ENCODE measurements around the gene NFAM1.

The NFAM1 gene

GRCh38 chr22:42459287-42460063 lies 27.3 kb upstream of the NFAM1 start:
- Histone ChIP-seq H3K9me3 (ENCODE audit: control insufficient read depth in 5 of 5, low read length in 5 of 5) (no peaks in the 10 kb centered on the region), H3K27ac (ENCODE audit: low read depth, low read length) (no peak overlapping the region), H3K4me1 (ENCODE audit: control insufficient read depth in 5 of 5, insufficient read depth in 5 of 5, low read length in 5 of 5) (no peaks in the 10 kb centered on the region), H3K36me3 (ENCODE audit: control insufficient read depth in 5 of 5, insufficient read depth in 5 of 5, low read length in 5 of 5) (no peaks in the 10 kb centered on the region), H3K4me3 (ENCODE audit: low read depth in 1 of 5, low read length in 5 of 5) (no peak overlapping the region), H3K27me3 (ENCODE audit: control insufficient read depth in 5 of 5, insufficient read depth in 4 of 5, low read length in 5 of 5) (peaks cover 3 to 36% (median 31%) of the 10 kb centered on the region in 5 donors), H3K9ac (ENCODE audit: low read length in 5 of 5) (no peak overlapping the region)

GRCh38 chr22:42452916-42453315 lies 20.7 kb upstream of the NFAM1 start:
- Histone ChIP-seq H3K9ac (ENCODE audit: low read length in 5 of 5) (no peak overlapping the region), H3K36me3 (ENCODE audit: control insufficient read depth in 5 of 5, insufficient read depth in 5 of 5, low read length in 5 of 5) (no peaks in the 10 kb centered on the region), H3K9me3 (ENCODE audit: control insufficient read depth in 5 of 5, low read length in 5 of 5) (no peaks in the 10 kb centered on the region), H3K27me3 (ENCODE audit: control insufficient read depth in 5 of 5, insufficient read depth in 4 of 5, low read length in 5 of 5) (peaks cover 0 to 9% (median 2%) of the 10 kb centered on the region in 5 donors), H3K4me3 (ENCODE audit: low read depth in 1 of 5, low read length in 5 of 5) (no peak overlapping the region), H3K4me1 (ENCODE audit: control insufficient read depth in 5 of 5, insufficient read depth in 5 of 5, low read length in 5 of 5) (no peaks in the 10 kb centered on the region), H3K27ac (ENCODE audit: low read depth, low read length) (no peak overlapping the region)

GRCh38 chr22:42452456-42452855 lies 20.3 kb upstream of the NFAM1 start:
- Histone ChIP-seq H3K36me3 (ENCODE audit: control insufficient read depth in 5 of 5, insufficient read depth in 5 of 5, low read length in 5 of 5) (no peaks in the 10 kb centered on the region), H3K27ac (ENCODE audit: low read depth, low read length) (no peak overlapping the region), H3K9ac (ENCODE audit: low read length in 5 of 5) (no peak overlapping the region), H3K9me3 (ENCODE audit: control insufficient read depth in 5 of 5, low read length in 5 of 5) (no peaks in the 10 kb centered on the region), H3K4me1 (ENCODE audit: control insufficient read depth in 5 of 5, insufficient read depth in 5 of 5, low read length in 5 of 5) (no peaks in the 10 kb centered on the region), H3K4me3 (ENCODE audit: low read depth in 1 of 5, low read length in 5 of 5) (no peak overlapping the region), H3K27me3 (ENCODE audit: control insufficient read depth in 5 of 5, insufficient read depth in 4 of 5, low read length in 5 of 5) (peaks cover 0 to 4% (median 2%) of the 10 kb centered on the region in 5 donors)

- Histone ChIP-seq H3K9ac (ENCODE audit: low read length in 5 of 5) (no peak overlapping the region), H3K4me1 (ENCODE audit: control insufficient read depth in 5 of 5, insufficient read depth in 5 of 5, low read length in 5 of 5) (no peaks in the 10 kb centered on the region), H3K9me3 (ENCODE audit: control insufficient read depth in 5 of 5, low read length in 5 of 5) (peaks cover 0 to 5% (median 0%) of the 10 kb centered on the region in 5 donors), H3K4me3 (ENCODE audit: low read depth in 1 of 5, low read length in 5 of 5) (no peak overlapping the region), H3K27me3 (ENCODE audit: control insufficient read depth in 5 of 5, insufficient read depth in 4 of 5, low read length in 5 of 5) (peaks cover 0 to 4% (median 2%) of the 10 kb centered on the region in 5 donors), H3K27ac (ENCODE audit: low read depth, low read length) (no peak overlapping the region), H3K36me3 (ENCODE audit: control insufficient read depth in 5 of 5, insufficient read depth in 5 of 5, low read length in 5 of 5) (no peaks in the 10 kb centered on the region)
These were observed 19.4 kb upstream of the NFAM1 start for GRCh38 chr22:42451499-42452145.

GRCh38 chr22:42450862-42451261 lies 18.7 kb upstream of the NFAM1 start:
- Histone ChIP-seq H3K27ac (ENCODE audit: low read depth, low read length) (no peak overlapping the region), H3K4me1 (ENCODE audit: control insufficient read depth in 5 of 5, insufficient read depth in 5 of 5, low read length in 5 of 5) (no peaks in the 10 kb centered on the region), H3K4me3 (ENCODE audit: low read depth in 1 of 5, low read length in 5 of 5) (no peak overlapping the region), H3K9ac (ENCODE audit: low read length in 5 of 5) (no peak overlapping the region), H3K27me3 (ENCODE audit: control insufficient read depth in 5 of 5, insufficient read depth in 4 of 5, low read length in 5 of 5) (peaks cover 0 to 4% (median 2%) of the 10 kb centered on the region in 5 donors), H3K9me3 (ENCODE audit: control insufficient read depth in 5 of 5, low read length in 5 of 5) (peaks cover 0 to 5% (median 0%) of the 10 kb centered on the region in 5 donors), H3K36me3 (ENCODE audit: control insufficient read depth in 5 of 5, insufficient read depth in 5 of 5, low read length in 5 of 5) (no peaks in the 10 kb centered on the region)

GRCh38 chr22:42446151-42446550 lies 13.9 kb upstream of the NFAM1 start:
- Histone ChIP-seq H3K4me3 (ENCODE audit: low read depth in 1 of 5, low read length in 5 of 5) (no peak overlapping the region), H3K9me3 (ENCODE audit: control insufficient read depth in 5 of 5, low read length in 5 of 5) (peaks cover 0 to 5% (median 0%) of the 10 kb centered on the region in 5 donors), H3K36me3 (ENCODE audit: control insufficient read depth in 5 of 5, insufficient read depth in 5 of 5, low read length in 5 of 5) (no peaks in the 10 kb centered on the region), H3K4me1 (ENCODE audit: control insufficient read depth in 5 of 5, insufficient read depth in 5 of 5, low read length in 5 of 5) (peaks cover 7 to 24% (median 20%) of the 10 kb centered on the region in 5 donors), H3K9ac (ENCODE audit: low read length in 5 of 5) (no peak overlapping the region), H3K27me3 (ENCODE audit: control insufficient read depth in 5 of 5, insufficient read depth in 4 of 5, low read length in 5 of 5) (peaks cover 0 to 4% (median 0%) of the 10 kb centered on the region in 5 donors), H3K27ac (ENCODE audit: low read depth, low read length) (no peak overlapping the region)

- H3K9ac ChIP-seq (ENCODE audit: low read length in 5 of 5), result peak overlapping the region in 4 of 5 donors; percentile 42 to 57 (median 50)
- H3K36me3 ChIP-seq (ENCODE audit: control insufficient read depth in 5 of 5, insufficient read depth in 5 of 5, low read length in 5 of 5), result no peaks in the 10 kb centered on the region
- H3K4me1 ChIP-seq (ENCODE audit: control insufficient read depth in 5 of 5, insufficient read depth in 5 of 5, low read length in 5 of 5), result peaks cover 7 to 32% (median 28%) of the 10 kb centered on the region in 5 donors
- peak overlapping the region; percentile 72 for H3K27ac ChIP-seq (ENCODE audit: low read depth, low read length)
- peaks cover 0 to 5% (median 0%) of the 10 kb centered on the region in 5 donors for H3K9me3 ChIP-seq (ENCODE audit: control insufficient read depth in 5 of 5, low read length in 5 of 5)
- peak overlapping the region; percentile 52 to 66 (median 56) for H3K4me3 ChIP-seq (ENCODE audit: low read depth in 1 of 5, low read length in 5 of 5)
- H3K27me3 ChIP-seq (ENCODE audit: control insufficient read depth in 5 of 5, insufficient read depth in 4 of 5, low read length in 5 of 5), result peaks cover 0 to 9% (median 7%) of the 10 kb centered on the region in 5 donors
These were observed 12.1 kb upstream of the NFAM1 start for GRCh38 chr22:42444077-42444904.

- peak overlapping the region; percentile 72 for H3K27ac ChIP-seq (ENCODE audit: low read depth, low read length)
These were observed 11.3 kb upstream of the NFAM1 start for GRCh38 chr22:42443240-42444076.

GRCh38 chr22:42442748-42443147 lies 10.5 kb upstream of the NFAM1 start:
- H3K27me3 ChIP-seq (ENCODE audit: control insufficient read depth in 5 of 5, insufficient read depth in 4 of 5, low read length in 5 of 5), result peaks cover 0 to 12% (median 7%) of the 10 kb centered on the region in 5 donors
- H3K27ac ChIP-seq (ENCODE audit: low read depth, low read length), result no peak overlapping the region
- H3K9ac ChIP-seq (ENCODE audit: low read length in 5 of 5), result no peak overlapping the region
- peaks cover 0 to 5% (median 0%) of the 10 kb centered on the region in 5 donors for H3K9me3 ChIP-seq (ENCODE audit: control insufficient read depth in 5 of 5, low read length in 5 of 5)
- H3K36me3 ChIP-seq (ENCODE audit: control insufficient read depth in 5 of 5, insufficient read depth in 5 of 5, low read length in 5 of 5), result no peaks in the 10 kb centered on the region
- peaks cover 7 to 40% (median 37%) of the 10 kb centered on the region in 5 donors for H3K4me1 ChIP-seq (ENCODE audit: control insufficient read depth in 5 of 5, insufficient read depth in 5 of 5, low read length in 5 of 5)
- H3K4me3 ChIP-seq (ENCODE audit: low read depth in 1 of 5, low read length in 5 of 5), result no peak overlapping the region

More at GRCh38 chr22:42443240-42444076, 11.3 kb upstream of the NFAM1 start:
- peaks cover 0 to 9% (median 7%) of the 10 kb centered on the region in 5 donors for H3K27me3 ChIP-seq (ENCODE audit: control insufficient read depth in 5 of 5, insufficient read depth in 4 of 5, low read length in 5 of 5)
- H3K9me3 ChIP-seq (ENCODE audit: control insufficient read depth in 5 of 5, low read length in 5 of 5), result peaks cover 0 to 5% (median 0%) of the 10 kb centered on the region in 5 donors
- H3K9ac ChIP-seq (ENCODE audit: low read length in 5 of 5), result peak overlapping the region in 3 of 5 donors; percentile 46 to 57 (median 53)
- H3K4me3 ChIP-seq (ENCODE audit: low read depth in 1 of 5, low read length in 5 of 5), result peak overlapping the region; percentile 45 to 66 (median 53)
- H3K4me1 ChIP-seq (ENCODE audit: control insufficient read depth in 5 of 5, insufficient read depth in 5 of 5, low read length in 5 of 5), result peaks cover 7 to 34% (median 32%) of the 10 kb centered on the region in 5 donors
- no peaks in the 10 kb centered on the region for H3K36me3 ChIP-seq (ENCODE audit: control insufficient read depth in 5 of 5, insufficient read depth in 5 of 5, low read length in 5 of 5)
